ENCODE measurements around the gene IDI1.

IDI1 gene

DNA sequence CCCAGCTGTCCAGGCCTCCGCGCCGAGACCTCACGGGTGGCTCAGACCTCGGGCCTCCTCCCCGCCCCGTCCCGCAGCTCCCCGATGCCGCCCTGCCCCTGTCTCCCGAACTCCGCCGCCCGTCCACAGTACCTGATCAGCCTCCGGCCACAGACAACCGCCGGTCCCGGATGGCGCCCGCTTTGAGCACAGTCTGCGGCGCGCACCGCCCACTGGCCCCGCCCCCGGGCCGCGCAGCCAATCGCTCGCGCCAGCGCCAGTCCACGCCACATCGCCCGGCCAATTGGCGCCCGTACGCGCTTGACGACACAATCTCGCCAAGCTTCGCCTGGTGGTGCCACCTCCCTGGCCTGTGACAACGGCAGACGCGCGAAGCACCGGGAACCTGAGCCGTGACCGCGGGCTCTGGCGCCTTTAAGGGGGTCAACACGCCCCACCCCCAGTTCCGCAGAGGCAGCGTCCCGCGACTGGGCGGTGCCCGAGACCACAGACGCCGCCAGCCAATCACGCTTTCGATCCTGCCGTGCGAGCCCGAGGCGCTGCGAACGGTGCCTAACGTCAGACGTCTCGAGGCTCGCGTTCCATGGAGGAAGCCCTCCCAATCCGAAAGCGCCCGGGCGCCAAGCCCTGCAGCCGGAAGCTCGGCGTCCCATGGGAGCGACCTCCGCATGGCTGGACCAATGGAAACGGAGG lies at the start of gene IDI1:
IDI1 (minus strand) TSS at position 388 of the 693 bp plus-strand sequence; CDS start at position 272, 116 bp downstream.
- Histone ChIP-seq H3K9ac (ENCODE audit: low read length) (peak within 1 kb of the TSS; percentile 92), H3K79me2 (ENCODE audit: low read length) (peaks cover 85% of the 10 kb centered on the region), H3K9me3 (ENCODE audit: insufficient read depth, low read length) (no peaks in the 10 kb centered on the region), H3K27ac (ENCODE audit: low read length) (peak within 1 kb of the TSS; percentile 94), H3K27me3 (ENCODE audit: low read depth, low read length) (no peaks in the 10 kb centered on the region), H2AFZ (ENCODE audit: low read depth, low read length) (no peak within 1 kb of the TSS), H3K4me3 (ENCODE audit: low read length) (peak within 1 kb of the TSS; percentile 99), H4K20me1 (ENCODE audit: insufficient read depth, low read length) (peaks cover 29% of the 10 kb centered on the region), H3K36me3 (replicated peaks; ENCODE audit: low read depth, low read length) (peaks cover 44% of the 10 kb centered on the region), H3K4me1 (ENCODE audit: low read length) (peaks cover 37% of the 10 kb centered on the region), H3K4me2 (ENCODE audit: low read length) (peak within 1 kb of the TSS; percentile 63)
- no peak for TF ChIP-seq EZH2phosphoT487 (IDR thresholded peaks at IDR 0.05; ENCODE audit: low read depth)
- TF ChIP-seq CTCF (IDR thresholded peaks at IDR 0.05; ENCODE audit: low read depth, low read length) = no peak

DNA sequence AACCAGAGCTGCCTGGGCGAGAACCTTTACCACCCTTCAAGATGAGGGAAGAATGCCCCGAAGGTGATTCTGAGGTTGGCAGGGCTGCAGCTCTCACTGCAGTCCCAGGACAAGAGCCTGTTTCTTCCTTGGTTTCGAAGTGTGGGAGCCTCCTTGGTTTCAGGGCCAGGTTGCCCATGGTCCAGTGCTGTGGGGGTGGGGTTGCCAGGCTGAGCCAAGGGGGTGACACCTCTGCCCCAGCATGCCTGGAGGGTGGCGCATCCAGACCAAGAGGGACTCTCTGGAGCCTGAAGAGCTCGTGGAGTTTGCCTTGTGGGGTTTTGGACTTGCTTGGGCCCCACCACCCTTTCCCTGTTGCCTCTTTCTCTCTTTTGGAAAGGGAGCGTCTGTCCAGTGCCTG lies 48.5 kb upstream of the IDI1 start:
- Histone ChIP-seq H3K9me3 (ENCODE audit: insufficient read depth, low read length) (no peaks in the 10 kb centered on the region), H3K4me2 (ENCODE audit: low read length) (no peak overlapping the region), H4K20me1 (ENCODE audit: insufficient read depth, low read length) (no peaks in the 10 kb centered on the region), H3K4me3 (ENCODE audit: low read length) (no peak overlapping the region), H3K27ac (ENCODE audit: low read length) (no peak overlapping the region), H3K79me2 (ENCODE audit: low read length) (no peaks in the 10 kb centered on the region), H3K27me3 (ENCODE audit: low read depth, low read length) (no peaks in the 10 kb centered on the region), H2AFZ (ENCODE audit: low read depth, low read length) (no peak overlapping the region), H3K36me3 (replicated peaks; ENCODE audit: low read depth, low read length) (no peaks in the 10 kb centered on the region), H3K4me1 (ENCODE audit: low read length) (no peaks in the 10 kb centered on the region), H3K9ac (ENCODE audit: low read length) (no peak overlapping the region)
- no peak for TF ChIP-seq EZH2phosphoT487 (IDR thresholded peaks at IDR 0.05; ENCODE audit: low read depth)
- TF ChIP-seq CTCF (IDR thresholded peaks at IDR 0.05; ENCODE audit: low read depth, low read length) = no peak

GRCh38 chr10:1096287-1096889 lies 47.5 kb upstream of the IDI1 start:
- H3K36me3 ChIP-seq (replicated peaks; ENCODE audit: low read depth, low read length) = no peaks in the 10 kb centered on the region
- H3K4me1 ChIP-seq (ENCODE audit: low read length) = no peaks in the 10 kb centered on the region
- no peak for TF ChIP-seq CTCF (IDR thresholded peaks at IDR 0.05; ENCODE audit: low read depth, low read length)
- no peak for TF ChIP-seq EZH2phosphoT487 (IDR thresholded peaks at IDR 0.05; ENCODE audit: low read depth)
- no peak overlapping the region for H3K9ac ChIP-seq (ENCODE audit: low read length)
- no peak overlapping the region for H3K4me2 ChIP-seq (ENCODE audit: low read length)
- no peaks in the 10 kb centered on the region for H4K20me1 ChIP-seq (ENCODE audit: insufficient read depth, low read length)
- no peak overlapping the region for H3K27ac ChIP-seq (ENCODE audit: low read length)
- no peak overlapping the region for H3K4me3 ChIP-seq (ENCODE audit: low read length)
- no peaks in the 10 kb centered on the region for H3K9me3 ChIP-seq (ENCODE audit: insufficient read depth, low read length)
- H2AFZ ChIP-seq (ENCODE audit: low read depth, low read length) = no peak overlapping the region
- H3K79me2 ChIP-seq (ENCODE audit: low read length) = no peaks in the 10 kb centered on the region
- H3K27me3 ChIP-seq (ENCODE audit: low read depth, low read length) = no peaks in the 10 kb centered on the region

DNA sequence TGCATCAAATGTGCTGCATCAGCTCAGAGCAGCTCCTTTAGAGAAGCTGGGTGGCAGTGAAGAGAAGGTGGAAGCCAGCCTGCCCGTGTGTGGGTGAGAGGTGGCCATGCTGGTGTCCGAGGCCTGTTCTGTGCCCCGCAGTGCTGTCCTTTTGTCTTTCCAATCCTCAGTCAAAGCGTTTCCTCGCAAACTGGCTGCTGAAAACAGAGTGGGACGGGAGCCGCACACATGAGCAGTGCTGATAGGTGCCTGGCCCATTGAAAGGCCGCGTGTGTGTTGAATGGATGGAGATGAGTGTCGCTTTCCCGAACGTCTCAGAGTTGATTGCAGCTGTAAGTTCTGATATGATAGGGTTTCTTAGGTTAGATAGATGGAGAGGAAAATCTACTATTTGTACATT lies 46.6 kb upstream of the IDI1 start:
- Histone ChIP-seq H3K4me3 (ENCODE audit: low read length) (no peak overlapping the region), H3K27me3 (ENCODE audit: low read depth, low read length) (no peaks in the 10 kb centered on the region), H3K4me2 (ENCODE audit: low read length) (no peak overlapping the region), H3K9me3 (ENCODE audit: insufficient read depth, low read length) (no peaks in the 10 kb centered on the region), H2AFZ (ENCODE audit: low read depth, low read length) (no peak overlapping the region), H3K36me3 (replicated peaks; ENCODE audit: low read depth, low read length) (no peaks in the 10 kb centered on the region), H3K9ac (ENCODE audit: low read length) (no peak overlapping the region), H4K20me1 (ENCODE audit: insufficient read depth, low read length) (no peaks in the 10 kb centered on the region), H3K4me1 (ENCODE audit: low read length) (no peaks in the 10 kb centered on the region), H3K79me2 (ENCODE audit: low read length) (no peaks in the 10 kb centered on the region), H3K27ac (ENCODE audit: low read length) (no peak overlapping the region)
- TF ChIP-seq EZH2phosphoT487 (IDR thresholded peaks at IDR 0.05; ENCODE audit: low read depth) (no peak), CTCF (IDR thresholded peaks at IDR 0.05; ENCODE audit: low read depth, low read length) (no peak)
